SK-N-SH (cell line): ENCODE results near the gene SMARCD1.

Experiments used
- CTCF ChIP-seq: fragments of 200-600 bp; sonication (generic); IDR thresholded peaks from 2 replicates; pipeline ENCODE4 v1.6.1; 2017; ENCODE audit warnings: antibody characterized with exemption, mild to moderate bottlenecking, moderate library complexity
- MAX ChIP-seq: IDR thresholded peaks from 2 replicates; pipeline ENCODE4 v1.4.0; 2012; ENCODE audit warnings: low read depth

- TF ChIP-seq MAX (no peak), CTCF (no peak)
Observed at GRCh38 chr12:50059440-50060119, 25.6 kb upstream of the SMARCD1 start.
